Mammary epithelial cell (primary cell): ENCODE data around the gene KRT24.

Experiments
- CTCF ChIP-seq, 2 donors: IDR thresholded peaks in 1 of 2; conservative IDR thresholded peaks in 1 of 2; 2 replicates each; pipeline ENCODE4 v1.5.1; 2011 to 2012; ENCODE audit warnings: inconsistent platforms in 2 of 2, low read length in 2 of 2, mild to moderate bottlenecking in 2 of 2, control low read depth in 1 of 2, low read depth in 1 of 2; ENCODE audit not compliant: insufficient read depth in 1 of 2; ENCODE audit errors: extremely low read depth in 1 of 2
- EZH2 ChIP-seq: IDR thresholded peaks from 2 replicates; pipeline ENCODE4 v1.6.1; 2012; ENCODE audit warnings: low read length, inconsistent platforms, borderline replicate concordance

GRCh38 chr17:40651939-40652338 lies 51.6 kb downstream of the KRT24 start:
- TF ChIP-seq CTCF (conservative IDR thresholded peaks at IDR 0.05 in 1 of 2, IDR thresholded peaks at IDR 0.05 in 1 of 2; ENCODE audit: extremely low read depth in 1 of 2, insufficient read depth in 1 of 2, low read depth in 1 of 2, low read length in 2 of 2) = no peak
- TF ChIP-seq EZH2 = no peak
